Type B pancreatic cell (in vitro differentiated cells): ENCODE data around the gene CNGA4. TPM values are rescaled to one million over a fixed set of nuclear protein-coding genes. Genes with fewer than 3 reads are reported as not detected.

Source experiments
- DNase-seq: peaks from one replicate; pipeline ENCODE4 v3.0.0; 2021; ENCODE audit warnings: mixed read lengths; ENCODE audit not compliant: unreplicated experiment; ENCODE audit errors: extremely low spot score
- H3K27ac Mint-ChIP-seq: 2 replicates; pipeline ENCODE4 v1.8.0; 2021; ENCODE audit warnings: mild to moderate bottlenecking, mixed read lengths
- H3K27me3 Mint-ChIP-seq: 2 replicates; pipeline ENCODE4 v1.8.0; 2021; ENCODE audit warnings: mixed read lengths
- H3K36me3 Mint-ChIP-seq: 2 replicates; pipeline ENCODE4 v1.8.0; 2021; ENCODE audit warnings: mixed read lengths
- H3K4me1 Mint-ChIP-seq: one replicate; pipeline ENCODE4 v1.8.0; 2021; ENCODE audit warnings: mixed read lengths; ENCODE audit not compliant: unreplicated experiment
- H3K4me3 Mint-ChIP-seq: 2 replicates; pipeline ENCODE4 v1.8.0; 2021; ENCODE audit warnings: mild to moderate bottlenecking, mixed read lengths
- H3K9me3 Mint-ChIP-seq: 2 replicates; pipeline ENCODE4 v1.8.0; 2021; ENCODE audit warnings: mixed read lengths
- total RNA-seq: library from RNA; stranded (reverse); gene quantifications from 2 replicates; pipeline ENCODE4 v1.2.1, GENCODE V29; 2021; ENCODE audit warnings: low replicate concordance
- TF ChIP-seq, protein P1 (sequence below): fragments of 200-600 bp; sonication (generic); conservative IDR thresholded peaks from 2 replicates; pipeline ENCODE4 v1.5.0; 2021; ENCODE audit warnings: antibody characterized with exemption, mild to moderate bottlenecking

Gene CNGA4
- total RNA-seq, 1 donor from 2014 or later, result 0.68 TPM

DNA sequence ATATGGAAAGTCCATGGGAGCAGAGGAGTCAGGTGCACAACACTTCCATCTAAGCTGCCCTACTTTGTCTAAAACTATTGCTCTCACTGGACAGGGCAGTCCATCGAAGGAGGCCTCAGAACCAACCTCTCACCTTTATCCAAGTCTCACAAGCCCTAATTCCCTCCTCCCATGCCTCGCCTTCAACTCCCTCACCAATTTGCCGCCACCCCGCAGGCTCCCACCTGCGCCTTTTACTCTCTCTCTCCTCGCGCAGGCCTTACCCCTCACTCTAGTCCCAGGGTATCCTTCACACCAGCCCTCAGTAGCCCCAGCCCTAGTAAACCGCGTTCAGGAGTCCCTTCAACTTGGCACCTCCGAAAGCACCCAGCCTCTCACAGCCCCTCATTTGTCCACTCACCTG lies 4.9 kb upstream of the CNGA4 start:
- no peaks in the 10 kb centered on the region for H3K9me3 Mint-ChIP-seq
- TF ChIP-seq, protein P1, sequence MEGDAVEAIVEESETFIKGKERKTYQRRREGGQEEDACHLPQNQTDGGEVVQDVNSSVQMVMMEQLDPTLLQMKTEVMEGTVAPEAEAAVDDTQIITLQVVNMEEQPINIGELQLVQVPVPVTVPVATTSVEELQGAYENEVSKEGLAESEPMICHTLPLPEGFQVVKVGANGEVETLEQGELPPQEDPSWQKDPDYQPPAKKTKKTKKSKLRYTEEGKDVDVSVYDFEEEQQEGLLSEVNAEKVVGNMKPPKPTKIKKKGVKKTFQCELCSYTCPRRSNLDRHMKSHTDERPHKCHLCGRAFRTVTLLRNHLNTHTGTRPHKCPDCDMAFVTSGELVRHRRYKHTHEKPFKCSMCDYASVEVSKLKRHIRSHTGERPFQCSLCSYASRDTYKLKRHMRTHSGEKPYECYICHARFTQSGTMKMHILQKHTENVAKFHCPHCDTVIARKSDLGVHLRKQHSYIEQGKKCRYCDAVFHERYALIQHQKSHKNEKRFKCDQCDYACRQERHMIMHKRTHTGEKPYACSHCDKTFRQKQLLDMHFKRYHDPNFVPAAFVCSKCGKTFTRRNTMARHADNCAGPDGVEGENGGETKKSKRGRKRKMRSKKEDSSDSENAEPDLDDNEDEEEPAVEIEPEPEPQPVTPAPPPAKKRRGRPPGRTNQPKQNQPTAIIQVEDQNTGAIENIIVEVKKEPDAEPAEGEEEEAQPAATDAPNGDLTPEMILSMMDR, result no peak
- H3K4me1 Mint-ChIP-seq, result peaks cover 16% of the 10 kb centered on the region
- no peak for DNase-seq
- H3K27me3 Mint-ChIP-seq, result no peaks in the 10 kb centered on the region
- peaks cover 3% of the 10 kb centered on the region for H3K36me3 Mint-ChIP-seq
- peak overlapping the region; percentile 99 for H3K27ac Mint-ChIP-seq
- peak overlapping the region; percentile 100 for H3K4me3 Mint-ChIP-seq

DNA sequence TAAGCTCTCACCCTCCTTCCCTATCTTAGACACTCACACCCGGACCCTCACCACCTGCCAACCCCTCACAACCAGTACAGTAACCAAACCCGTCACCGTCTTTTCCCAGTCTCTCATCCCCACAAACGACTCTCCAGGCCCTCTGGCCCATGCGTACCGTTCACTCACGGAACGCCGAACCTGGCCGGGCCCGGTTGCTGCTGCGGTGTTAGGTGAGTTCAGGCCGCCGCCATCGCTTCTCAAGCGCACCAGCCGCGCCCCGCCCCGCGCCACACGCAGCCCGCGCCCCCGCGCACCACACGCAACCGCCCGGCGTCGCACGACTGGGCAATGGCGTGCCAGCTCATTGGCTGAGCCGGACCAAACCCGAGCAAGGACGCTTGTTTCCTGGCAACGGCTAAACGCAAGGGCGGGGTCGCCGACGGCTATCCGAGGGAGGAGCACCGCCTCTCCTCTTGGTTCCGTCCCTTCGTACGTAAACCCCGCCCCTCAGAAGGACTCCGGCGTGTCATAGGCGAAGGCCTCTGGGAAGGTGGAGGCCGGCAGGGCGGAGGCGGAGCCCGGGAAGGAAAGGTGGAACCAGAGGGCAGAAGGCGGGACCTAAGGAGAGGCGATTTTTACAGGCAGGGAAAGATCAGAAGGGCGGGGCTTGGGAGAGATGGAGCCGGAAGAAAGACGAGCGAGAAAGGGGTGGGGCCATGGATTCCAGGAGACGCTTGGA lies 4.3 kb upstream of the CNGA4 start, which contains the start of gene FHIP1B:
Gene FHIP1B, minus strand, starts transcription at position 250 of the 721 bp plus-strand sequence. CDS start 10,120 bp downstream, outside the sequence.
- DNase-seq, result peak; percentile 99
- H3K27me3 Mint-ChIP-seq, result no peaks in the 10 kb centered on the region
- TF ChIP-seq, protein P1, result no peak
- H3K9me3 Mint-ChIP-seq, result no peaks in the 10 kb centered on the region
- peak within 1 kb of the TSS; percentile 100 for H3K4me3 Mint-ChIP-seq
- peaks cover 11% of the 10 kb centered on the region for H3K4me1 Mint-ChIP-seq
- peaks cover 3% of the 10 kb centered on the region for H3K36me3 Mint-ChIP-seq
- H3K27ac Mint-ChIP-seq, result peak within 1 kb of the TSS; percentile 99

DNA sequence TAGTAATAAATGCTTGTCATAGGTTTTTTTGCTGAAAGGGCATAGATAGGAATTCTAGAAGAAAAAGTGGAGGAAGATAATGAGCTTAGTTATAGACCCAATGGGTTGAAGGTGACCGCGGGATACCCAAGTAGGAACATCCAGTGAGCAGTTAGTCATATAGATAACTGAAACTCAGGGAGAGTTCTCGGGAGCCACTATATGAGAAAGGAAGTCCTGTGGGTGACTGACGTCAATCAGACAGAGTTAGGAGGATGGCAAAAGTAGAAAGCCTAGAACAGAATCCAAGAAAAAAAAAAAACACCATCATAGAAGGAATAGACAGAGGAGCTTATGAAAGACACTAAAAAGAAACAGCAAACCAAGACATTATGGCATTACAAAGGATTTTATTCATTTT lies 1.6 kb upstream of the CNGA4 start:
- H3K36me3 Mint-ChIP-seq, result peaks cover 3% of the 10 kb centered on the region
- peaks cover 11% of the 10 kb centered on the region for H3K4me1 Mint-ChIP-seq

DNA sequence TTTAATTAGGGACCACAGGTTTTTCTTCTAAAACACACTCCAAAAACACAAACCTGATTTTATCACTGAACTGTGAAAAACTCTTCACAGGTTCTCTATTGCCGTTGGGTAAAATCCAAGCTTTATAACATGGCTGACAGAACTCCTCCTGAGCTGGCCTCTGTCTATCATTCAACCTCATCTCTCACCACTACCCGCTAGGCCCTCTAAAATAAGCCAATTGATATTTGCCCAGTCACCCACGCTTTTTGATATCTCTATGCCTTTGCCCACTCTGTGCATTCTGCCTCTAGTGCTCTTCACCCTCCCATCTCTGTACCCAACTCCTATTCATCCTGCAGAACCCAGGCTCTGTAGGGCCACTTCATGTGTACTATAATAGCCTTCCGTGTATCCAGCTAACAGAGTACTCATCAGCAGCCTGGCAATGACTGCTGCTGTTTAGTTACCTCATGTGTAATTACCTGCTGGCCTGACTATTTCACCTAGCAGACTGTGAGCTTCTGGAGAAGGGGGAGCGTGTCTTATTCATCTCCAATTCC lies 1.1 kb upstream of the CNGA4 start:
- H3K27me3 Mint-ChIP-seq, result peaks cover 3% of the 10 kb centered on the region
- H3K27ac Mint-ChIP-seq, result no peak overlapping the region

More for the DNA sequence above, 1.6 kb upstream of the CNGA4 start:
- TF ChIP-seq, protein P1, result no peak
- Mint-ChIP-seq H3K27ac (no peak overlapping the region), H3K4me3 (no peak overlapping the region), H3K27me3 (peaks cover 3% of the 10 kb centered on the region), H3K9me3 (no peaks in the 10 kb centered on the region)
- no peak for DNase-seq

DNA sequence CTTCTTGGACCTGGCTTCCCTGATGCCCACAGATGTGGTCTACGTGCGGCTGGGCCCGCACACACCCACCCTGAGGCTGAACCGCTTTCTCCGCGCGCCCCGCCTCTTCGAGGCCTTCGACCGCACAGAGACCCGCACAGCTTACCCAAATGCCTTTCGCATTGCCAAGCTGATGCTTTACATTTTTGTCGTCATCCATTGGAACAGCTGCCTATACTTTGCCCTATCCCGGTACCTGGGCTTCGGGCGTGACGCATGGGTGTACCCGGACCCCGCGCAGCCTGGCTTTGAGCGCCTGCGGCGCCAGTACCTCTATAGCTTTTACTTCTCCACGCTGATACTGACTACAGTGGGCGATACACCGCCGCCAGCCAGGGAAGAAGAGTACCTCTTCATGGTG lies 1.2 kb downstream of the CNGA4 start:
- Mint-ChIP-seq H3K36me3 (no peaks in the 10 kb centered on the region), H3K4me1 (peaks cover 4% of the 10 kb centered on the region), H3K27ac (no peak overlapping the region), H3K9me3 (no peaks in the 10 kb centered on the region), H3K4me3 (no peak overlapping the region), H3K27me3 (peaks cover 15% of the 10 kb centered on the region)
- no peak for DNase-seq
- TF ChIP-seq, protein P1, result no peak

More for the DNA sequence above, 1.1 kb upstream of the CNGA4 start:
- Mint-ChIP-seq H3K9me3 (no peaks in the 10 kb centered on the region), H3K4me1 (peaks cover 11% of the 10 kb centered on the region), H3K36me3 (peaks cover 3% of the 10 kb centered on the region), H3K4me3 (no peak overlapping the region)
- TF ChIP-seq, protein P1, result no peak
- no peak for DNase-seq
